Left ventricle myocardium superior (tissue), 1 donor: Measurements from ENCODE around the gene SNX22. TPM values are rescaled to one million over a fixed set of nuclear protein-coding genes. Genes with fewer than 3 reads are reported as not detected.

Experiments
- ATAC-seq: fragments of 200-7000 bp; cut with Tn5 transposase; one replicate; pipeline ENCODE4 v1.9.1; 2020; ENCODE audit warnings: mild to moderate bottlenecking, moderate library complexity
- DNase-seq: peaks from one replicate; pipeline ENCODE4 v3.0.0-alpha.2; 2020
- intact Hi-C: fragments of 100-400 bp; cut with micrococcal nuclease; formaldehyde crosslinking; loops from one replicate; pipeline ENCODE4 v1.11.0; 2022
- total RNA-seq: library from RNA; stranded (reverse); fragmentation: NEBNext Ultra II Directional; extraction: Animal tissue kit (Norgen Biotek cat#: 25700); gene quantifications from one replicate; pipeline ENCODE4 v1.2.1, GENCODE V29; 2021
- donor health status: DM: no; HTN: yes; CAD: no; lungs with severe emphysema.

The SNX22 gene
- total RNA-seq, 1 donor from 2014 or later, result 5.6 TPM

- DNase-seq (peak; percentile 57), ATAC-seq (no peak)
- intact Hi-C loops, result loop anchor here (5.0 kb wide), 1 partner anchor 55 kb away; the partner anchor contains the start of gene SNX1
Observed at GRCh38 chr15:64152507-64153387, 1.2 kb downstream of the SNX22 start.

DNA sequence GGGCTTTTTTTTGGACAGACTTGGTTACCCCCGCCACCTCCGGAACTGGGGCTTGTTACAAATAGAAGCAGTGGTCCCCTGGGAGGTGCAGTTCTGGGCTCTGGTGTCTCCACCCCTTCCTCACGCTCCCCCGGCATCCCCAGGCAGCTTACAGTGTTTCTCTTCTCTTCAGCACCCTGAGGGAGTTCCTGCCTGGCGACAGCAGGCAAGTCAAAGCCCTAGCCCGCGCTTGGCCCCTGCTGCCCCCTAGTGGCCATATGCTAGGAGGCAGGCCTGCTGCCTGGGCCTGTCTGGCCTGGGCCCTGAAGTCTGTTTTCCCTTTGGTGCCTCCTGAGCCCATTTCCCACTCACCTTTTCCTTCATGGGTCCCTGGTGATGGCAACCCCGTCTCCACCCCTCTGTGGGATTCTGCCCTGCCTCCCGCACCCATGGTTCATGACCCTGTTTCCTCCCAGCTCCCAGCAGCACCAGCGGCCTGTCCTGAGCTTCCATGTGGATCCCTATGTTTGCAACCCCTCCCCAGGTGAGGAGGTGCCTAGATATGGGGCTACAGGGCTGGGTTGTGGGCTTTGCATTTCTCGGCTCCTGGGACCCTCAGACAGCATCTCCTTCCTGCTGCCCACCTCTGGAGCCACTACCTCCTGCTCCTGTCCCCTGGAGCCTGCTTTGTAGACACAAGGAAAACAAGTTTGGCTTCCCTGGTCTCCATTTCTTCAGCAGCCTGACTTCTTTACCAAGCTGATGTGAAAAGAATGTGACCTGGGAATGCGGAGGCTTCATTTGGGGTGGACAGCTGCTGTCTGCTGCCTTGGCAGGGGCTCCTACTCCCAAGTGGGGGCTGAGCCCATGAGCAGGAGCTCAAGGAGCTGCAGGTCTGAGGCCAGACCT is 2.2 kb downstream of the SNX22 start:
- ATAC-seq (peak; percentile 80), DNase-seq (peak; percentile 94)
- intact Hi-C loops, result loop anchor here (5.0 kb wide), 1 partner anchor 56 kb away; the partner anchor contains the start of gene SNX1

DNA sequence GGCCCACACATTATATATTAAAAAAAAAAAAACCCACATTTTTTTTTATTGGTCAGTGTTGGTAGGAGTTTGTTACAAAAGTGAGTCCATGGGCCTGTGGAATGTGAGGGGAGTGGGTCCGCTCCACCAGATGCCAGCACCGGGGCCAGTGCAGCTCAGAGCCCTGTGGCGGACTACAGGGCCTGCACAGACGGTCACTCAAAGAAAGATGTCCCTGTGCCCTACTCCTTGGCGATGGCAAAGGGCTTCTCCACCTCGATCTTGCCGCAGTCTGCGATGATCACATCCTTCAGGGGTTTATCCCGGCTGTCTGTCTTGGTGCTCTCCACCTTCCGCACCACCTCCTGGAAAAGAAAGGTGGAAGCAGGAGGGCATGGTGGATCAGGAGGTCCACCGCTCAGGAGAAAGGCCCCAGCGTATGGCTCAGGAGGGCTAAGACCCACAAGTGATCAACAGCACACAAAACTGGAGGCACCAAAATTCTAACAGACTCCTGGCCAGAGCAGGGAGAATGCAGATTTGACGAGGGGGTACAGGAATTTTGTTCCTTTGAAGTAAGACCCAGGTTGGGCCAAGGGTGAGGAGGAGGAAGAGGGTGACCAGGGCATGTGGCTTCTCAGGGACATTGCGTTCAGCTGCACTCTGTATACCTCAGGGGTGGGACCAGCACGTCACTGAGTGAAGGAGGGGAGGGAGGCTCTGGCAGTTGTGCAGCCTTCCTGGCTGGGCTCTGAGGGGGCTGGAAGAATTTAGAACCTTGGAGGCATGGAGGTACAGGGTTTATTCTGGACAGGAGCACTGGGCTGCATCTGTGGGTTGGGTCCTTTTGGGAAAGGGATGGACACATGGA is 4.5 kb downstream of the SNX22 start:
- DNase-seq (no peak), ATAC-seq (no peak)
- intact Hi-C loops, result no loop called here

DNA sequence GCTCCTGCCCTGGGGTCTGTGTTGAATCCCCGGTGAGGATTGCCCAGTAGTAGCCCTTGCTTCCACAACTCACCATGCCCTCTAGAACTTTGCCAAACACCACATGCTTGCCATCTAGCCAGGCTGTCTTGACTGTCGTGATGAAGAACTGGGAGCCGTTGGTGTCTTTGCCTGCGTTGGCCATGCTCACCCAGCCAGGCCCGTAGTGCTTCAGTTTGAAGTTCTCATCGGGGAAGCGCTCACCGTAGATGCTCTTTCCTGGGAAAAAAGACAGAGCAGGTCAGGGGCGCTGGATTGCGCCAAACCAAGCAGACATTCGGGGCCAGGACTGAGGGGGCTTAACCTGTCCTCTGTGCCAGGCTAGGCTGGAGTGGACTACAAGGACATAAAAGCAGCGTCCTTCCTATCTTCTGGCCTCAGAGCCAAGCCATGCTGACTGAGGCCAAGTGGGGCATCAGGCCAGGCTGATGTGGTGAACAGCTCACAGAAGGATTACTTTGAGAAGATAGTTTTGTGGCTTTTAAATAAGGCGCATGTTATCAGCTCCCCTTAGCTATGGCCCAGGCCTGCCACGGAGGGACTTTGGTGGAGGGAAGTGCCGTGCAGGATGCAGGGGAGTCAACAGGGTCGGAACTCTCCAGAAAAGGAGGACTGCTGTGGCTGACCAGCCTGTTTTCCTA is 5.3 kb downstream of the SNX22 start:
- ATAC-seq (peak; percentile 4), DNase-seq (peak; percentile 67)
- intact Hi-C loops, result no loop called here

GRCh38 chr15:64157599-64158125 is 6.1 kb downstream of the SNX22 start:
- ATAC-seq, result no peak
- no peak for DNase-seq
- intact Hi-C loops, result no loop called here

- DNase-seq (peak; percentile 53), ATAC-seq (peak; percentile 3)
- intact Hi-C loops, result no loop called here
Observed at GRCh38 chr15:64158363-64159134, 7.0 kb downstream of the SNX22 start.

DNA sequence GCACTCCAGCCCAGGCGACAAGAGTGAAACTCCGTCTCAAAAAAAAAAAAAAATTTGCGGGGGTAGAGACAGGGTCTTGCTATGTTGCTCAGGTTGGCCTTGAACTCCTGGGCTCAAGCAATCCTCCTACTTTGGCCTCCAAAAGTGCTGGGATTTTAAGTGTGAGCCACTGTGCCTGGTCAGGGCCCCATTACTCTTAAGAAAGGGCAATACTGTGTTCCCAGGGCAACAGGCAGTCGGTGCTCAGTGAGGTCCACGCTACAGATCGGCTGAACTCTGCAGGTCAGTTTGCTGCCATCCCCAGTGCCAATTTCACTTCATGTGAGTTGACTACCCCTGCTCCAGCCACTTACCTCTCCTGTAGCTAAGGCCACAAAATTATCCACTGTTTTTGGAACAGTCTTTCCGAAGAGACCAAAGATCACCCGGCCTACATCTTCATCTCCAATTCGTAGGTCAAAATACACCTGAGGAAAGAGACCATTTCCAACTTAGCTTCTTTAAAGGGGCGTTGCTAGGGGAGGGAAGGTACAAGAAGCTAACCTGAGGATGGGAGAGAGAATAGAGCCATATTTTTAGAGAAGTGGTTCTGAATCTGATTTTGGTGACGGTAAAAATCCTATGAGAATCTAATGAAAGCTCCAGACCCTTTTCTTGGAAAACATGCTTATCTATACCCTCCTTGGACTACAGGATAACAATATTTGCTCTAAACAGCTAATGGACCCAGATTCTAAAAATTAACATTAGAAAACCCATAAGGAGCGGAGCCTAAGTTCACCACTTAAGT is 10.4 kb downstream of the SNX22 start:
- intact Hi-C loops, result no loop called here
- DNase-seq (no peak), ATAC-seq (no peak)

DNA sequence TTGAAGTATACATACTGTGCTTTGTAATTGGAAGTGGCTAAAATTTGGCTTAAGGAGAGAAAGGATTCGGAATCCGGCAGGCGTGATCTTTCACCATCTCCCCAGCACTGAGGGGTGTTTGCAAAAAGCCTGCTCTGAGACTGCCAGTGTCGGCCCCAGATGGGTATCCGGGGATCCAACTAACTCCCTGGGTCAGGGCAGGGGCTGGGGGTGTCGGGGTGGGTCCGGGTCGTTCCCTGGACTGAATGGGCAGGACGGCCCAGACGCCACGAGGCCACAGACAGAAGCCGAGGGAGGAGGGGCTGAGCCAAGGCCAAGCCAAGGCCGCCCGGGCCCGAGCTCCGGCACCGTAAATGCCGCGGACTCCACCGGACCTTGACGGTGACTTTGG is 10.9 kb downstream of the SNX22 start:
- intact Hi-C loops, result no loop called here
- DNase-seq (no peak), ATAC-seq (peak; percentile 46)

DNA sequence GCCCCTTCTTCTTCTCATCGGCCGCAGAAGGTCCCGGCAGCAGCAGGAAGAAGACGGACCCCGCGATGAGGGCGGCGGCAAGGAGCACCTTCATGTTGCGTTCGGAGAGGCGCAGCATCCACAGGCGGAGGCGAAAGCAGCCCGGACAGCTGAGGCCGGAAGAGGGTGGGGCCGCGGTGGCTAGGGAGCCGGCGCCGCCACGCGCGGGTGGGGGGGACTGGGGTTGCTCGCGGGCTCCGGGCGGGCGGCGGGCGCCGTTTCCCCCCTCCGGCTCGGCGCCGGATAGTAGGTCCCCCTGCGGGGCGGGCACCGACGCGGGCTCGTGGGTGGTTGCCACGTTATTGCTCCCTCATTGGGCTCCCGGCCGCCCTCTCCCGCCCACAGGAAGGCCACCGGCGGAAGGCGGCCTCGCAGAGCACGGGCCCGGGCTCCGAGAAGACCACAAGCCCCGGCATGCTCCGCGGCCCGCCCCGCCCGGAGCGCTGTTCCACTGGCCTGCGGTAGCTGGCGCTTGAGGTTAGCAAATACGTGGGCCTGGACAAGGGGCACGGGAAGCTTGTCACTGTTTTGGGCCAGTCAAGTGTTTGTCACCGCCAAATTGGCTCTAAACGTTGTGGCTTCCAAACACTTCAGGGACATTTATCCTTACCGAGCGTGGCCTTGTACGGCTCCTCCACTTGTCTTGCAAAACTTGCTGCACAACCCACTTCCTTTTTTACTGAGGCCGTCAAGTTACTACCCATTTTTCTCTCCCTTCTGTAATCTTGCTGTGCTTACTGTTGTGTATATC is 11.5 kb downstream of the SNX22 start, which contains the start of gene PPIB:
Gene PPIB (minus strand): TSS at position 154 of the 790 bp plus-strand sequence. CDS start 36 bp downstream, at position 118.
- DNase-seq (peak; percentile 100), ATAC-seq (peak; percentile 95)
- intact Hi-C loops, result no loop called here

- DNase-seq (peak; percentile 53), ATAC-seq (peak; percentile 26)
- intact Hi-C loops, result no loop called here
Observed at GRCh38 chr15:64163659-64164362, 12.3 kb downstream of the SNX22 start.

DNA sequence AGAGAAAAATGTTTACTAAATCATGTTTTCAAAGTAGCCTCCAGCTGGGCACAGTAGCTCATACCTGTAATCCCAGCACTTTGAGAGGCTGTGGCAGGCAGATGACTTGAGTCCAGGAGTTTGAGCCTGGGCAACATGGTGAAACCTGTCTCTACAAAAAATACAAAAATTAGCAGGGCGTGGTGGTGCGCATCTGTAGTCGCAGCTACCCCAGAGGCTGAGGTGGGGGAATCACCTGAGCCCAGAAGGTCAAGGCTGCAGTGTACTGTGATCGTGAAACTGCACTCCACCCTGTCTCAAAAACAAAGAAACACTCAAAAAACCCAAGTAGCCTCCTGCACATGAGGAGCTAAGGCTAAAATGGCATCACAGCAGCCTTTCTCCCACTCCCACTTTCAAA is 12.9 kb downstream of the SNX22 start:
- DNase-seq, result no peak
- ATAC-seq, result no peak
- intact Hi-C loops, result no loop called here

DNA sequence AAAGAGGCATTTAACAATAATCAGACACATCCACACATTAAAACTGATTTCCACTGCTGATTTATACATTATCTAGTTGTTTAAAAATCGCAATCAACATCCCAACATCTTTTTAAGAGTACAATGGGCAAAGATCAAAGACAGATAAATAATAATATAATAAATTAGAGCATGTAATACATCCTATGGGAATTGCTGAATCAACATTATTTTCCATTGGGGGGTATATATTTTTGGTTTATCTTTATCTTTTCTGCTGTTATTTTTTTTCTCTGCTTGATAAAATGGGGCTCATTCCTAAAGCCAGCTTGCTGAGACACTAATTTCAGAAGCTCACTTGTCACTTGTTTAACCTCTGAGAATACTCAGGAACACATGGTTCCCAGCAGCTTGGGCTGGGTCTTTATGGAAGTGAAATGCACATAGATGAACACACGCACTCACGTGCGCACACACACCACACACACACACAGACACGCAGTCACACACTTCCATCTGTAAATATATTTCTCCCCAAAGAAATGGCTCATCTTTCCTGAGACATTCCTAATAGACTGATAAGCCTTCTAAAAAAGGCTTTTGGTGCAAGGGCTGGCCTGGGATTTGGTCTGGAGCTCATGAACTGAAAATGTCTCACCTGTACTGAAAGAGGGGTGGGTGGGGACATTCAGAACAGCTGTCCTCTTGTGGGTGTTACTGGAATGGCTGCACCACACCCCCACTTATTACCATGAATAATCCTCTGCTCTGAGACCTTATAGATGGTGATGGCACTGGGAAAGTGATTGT is 14.8 kb downstream of the SNX22 start:
- DNase-seq (no peak), ATAC-seq (no peak)
- intact Hi-C loops, result no loop called here

DNA sequence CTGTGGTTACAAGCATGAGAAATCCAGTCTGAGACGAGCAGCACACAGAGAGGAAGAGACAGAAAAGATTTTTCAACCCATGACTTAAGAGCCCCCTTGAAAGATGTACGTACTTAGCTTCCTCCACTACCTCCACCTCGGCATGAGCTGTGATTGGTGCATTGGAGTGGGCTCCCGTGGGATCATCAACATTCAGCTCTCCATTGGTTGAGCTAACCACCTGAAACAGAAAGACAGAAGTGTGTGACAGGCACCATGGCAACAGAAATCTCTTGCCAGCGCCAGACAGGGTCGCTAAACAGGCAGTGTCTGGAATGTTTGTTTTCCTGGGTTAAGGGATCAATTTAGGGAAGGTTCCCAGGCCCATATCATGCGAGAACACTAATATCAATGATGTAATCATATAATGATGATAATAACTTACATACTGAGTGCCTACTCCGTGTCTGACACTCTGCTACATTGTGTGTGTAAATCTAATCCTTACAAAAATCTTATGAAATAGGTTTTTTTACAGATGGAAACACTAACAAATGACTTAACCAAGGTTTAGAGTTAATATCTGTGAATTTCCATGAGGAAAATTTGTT is 28.8 kb downstream of the SNX22 start:
- no peak for ATAC-seq
- intact Hi-C loops, result no loop called here
- DNase-seq, result no peak

DNA sequence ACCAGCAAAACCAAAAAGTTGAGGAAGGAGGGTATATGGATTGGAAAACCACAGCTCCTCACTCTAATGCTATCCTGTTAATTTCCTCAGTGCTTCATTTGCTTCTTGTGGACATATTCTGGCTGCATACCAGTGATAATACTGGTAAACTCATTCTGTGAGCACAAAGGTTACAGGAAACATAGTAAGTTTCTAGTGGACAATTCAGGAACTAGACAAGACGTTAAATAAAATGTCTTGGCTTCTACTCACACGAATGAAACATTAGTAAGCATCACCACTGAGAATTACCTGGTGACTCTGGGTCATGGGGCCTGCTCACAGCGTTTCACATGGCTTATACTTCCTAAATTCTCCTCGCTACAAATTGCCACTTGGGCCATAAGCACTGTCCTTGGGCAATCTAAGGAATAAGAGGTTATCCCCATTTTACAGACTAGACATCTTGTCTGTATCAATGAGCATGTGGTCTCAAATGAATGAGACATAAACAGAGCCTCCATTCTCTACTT is 31.4 kb downstream of the SNX22 start:
- ATAC-seq, result no peak
- intact Hi-C loops, result no loop called here
- DNase-seq, result no peak
